Measurements from ENCODE around the gene SVOP.

GRCh38 chr12:108983227-108983626 is 37.6 kb downstream of the SVOP start:
- no peak for TF ChIP-seq CTCF (IDR thresholded peaks at IDR 0.05)
- TF ChIP-seq POLR2A (IDR thresholded peaks at IDR 0.05): no peak

All from Peyer's patch (tissue), 4 donors.